Measurements from ENCODE around the gene CDX2. TPM values are rescaled to one million over a fixed set of nuclear protein-coding genes. Genes with fewer than 3 reads are reported as not detected.
"Not testable (repeated sequence)": the region's sequence is repeated elsewhere in the genome, so short reads cannot be mapped to it uniquely, and the experiment has no call there.

CDX2 gene
- total RNA-seq, 2 experiments from 2014 or later = not detected

GRCh38 chr13:27971776-27972477, 2.8 kb upstream of the CDX2 start:
- Mint-ChIP-seq H3K27me3 (peaks cover 98% of the 10 kb centered on the region), H3K4me1 (peaks cover 20% of the 10 kb centered on the region), H3K9me3 (no peaks in the 10 kb centered on the region), H3K27ac (no peak overlapping the region), H3K4me3 (no peak overlapping the region), H3K36me3 (no peaks in the 10 kb centered on the region)
- DNase-seq = no peak

DNA sequence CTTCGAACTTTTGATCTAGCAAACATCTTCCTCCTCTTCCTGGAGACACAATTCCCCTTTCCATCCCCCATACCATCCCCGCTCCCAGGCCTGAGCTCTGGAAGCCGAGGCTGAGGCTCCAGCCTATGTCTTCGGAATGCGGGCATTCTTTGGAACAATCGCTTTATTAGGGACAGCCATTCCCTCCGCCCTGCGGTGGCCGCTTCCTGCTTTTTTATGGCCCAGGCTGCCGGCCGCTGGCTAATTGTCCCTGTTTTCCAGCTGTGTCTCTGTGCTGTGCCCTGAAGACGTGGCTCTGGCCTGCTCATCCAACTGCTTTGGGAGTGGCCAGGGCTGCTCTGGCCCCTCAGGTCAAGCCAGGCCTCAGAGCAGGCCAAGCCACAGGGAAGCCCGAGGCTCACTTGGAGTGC, 2.1 kb upstream of the CDX2 start:
- no peak for DNase-seq
- Mint-ChIP-seq H3K4me3 (no peak overlapping the region), H3K4me1 (peaks cover 20% of the 10 kb centered on the region), H3K36me3 (no peaks in the 10 kb centered on the region), H3K9me3 (no peaks in the 10 kb centered on the region), H3K27me3 (peaks cover 98% of the 10 kb centered on the region), H3K27ac (no peak overlapping the region)

- Mint-ChIP-seq H3K4me1 (peaks cover 19% of the 10 kb centered on the region), H3K27me3 (peaks cover 98% of the 10 kb centered on the region), H3K36me3 (no peaks in the 10 kb centered on the region), H3K9me3 (no peaks in the 10 kb centered on the region), H3K4me3 (no peak overlapping the region), H3K27ac (no peak overlapping the region)
- no peak for DNase-seq
Measured at GRCh38 chr13:27970382-27971235, 1.5 kb upstream of the CDX2 start.

GRCh38 chr13:27969866-27970229, 733 bp upstream of the CDX2 start:
- DNase-seq = no peak
- Mint-ChIP-seq H3K27me3 (peaks cover 98% of the 10 kb centered on the region), H3K9me3 (no peaks in the 10 kb centered on the region), H3K36me3 (no peaks in the 10 kb centered on the region), H3K4me3 (no peak overlapping the region), H3K27ac (no peak overlapping the region), H3K4me1 (peaks cover 14% of the 10 kb centered on the region)

GRCh38 chr13:27968316-27969081, 616 bp downstream of the CDX2 start:
- no peaks in the 10 kb centered on the region for H3K9me3 Mint-ChIP-seq
- peaks cover 97% of the 10 kb centered on the region for H3K27me3 Mint-ChIP-seq
- H3K4me3 Mint-ChIP-seq = peak overlapping the region; percentile 42
- H3K27ac Mint-ChIP-seq = no peak overlapping the region
- H3K36me3 Mint-ChIP-seq = no peaks in the 10 kb centered on the region
- DNase-seq = no peak
- H3K4me1 Mint-ChIP-seq = peaks cover 14% of the 10 kb centered on the region

DNA sequence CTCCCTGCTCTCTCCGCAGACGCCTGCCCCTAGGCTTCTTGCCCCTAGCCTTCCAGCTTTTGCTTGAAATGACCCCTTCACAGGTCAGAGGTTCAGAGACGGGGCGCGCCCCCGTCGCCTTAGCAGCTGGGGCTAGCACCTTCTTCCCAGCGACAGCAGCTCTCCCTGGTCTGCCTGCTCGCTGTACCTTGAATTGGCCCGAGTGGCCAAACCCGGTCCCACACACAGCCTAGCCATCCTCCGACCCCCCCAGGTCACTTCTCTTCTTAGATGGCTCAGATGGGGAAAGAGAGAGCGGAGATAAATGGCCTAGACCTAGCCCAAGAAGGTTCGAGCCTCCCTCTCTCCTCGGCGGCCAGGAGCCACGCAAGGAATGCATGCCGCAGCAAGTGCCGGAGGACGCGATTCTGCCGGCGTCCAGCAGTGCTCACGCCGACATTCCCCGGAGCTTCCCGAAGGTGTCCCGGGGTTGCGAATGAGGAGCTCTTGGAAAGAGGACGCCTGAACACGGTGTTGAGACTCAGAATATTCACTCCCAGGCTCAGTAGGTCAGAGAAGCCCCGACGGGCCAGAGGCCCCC, 1.3 kb downstream of the CDX2 start:
- Mint-ChIP-seq H3K4me1 (peaks cover 14% of the 10 kb centered on the region), H3K36me3 (no peaks in the 10 kb centered on the region), H3K27ac (no peak overlapping the region), H3K4me3 (peak overlapping the region; percentile 22), H3K9me3 (no peaks in the 10 kb centered on the region), H3K27me3 (peaks cover 96% of the 10 kb centered on the region)
- no peak for DNase-seq

DNA sequence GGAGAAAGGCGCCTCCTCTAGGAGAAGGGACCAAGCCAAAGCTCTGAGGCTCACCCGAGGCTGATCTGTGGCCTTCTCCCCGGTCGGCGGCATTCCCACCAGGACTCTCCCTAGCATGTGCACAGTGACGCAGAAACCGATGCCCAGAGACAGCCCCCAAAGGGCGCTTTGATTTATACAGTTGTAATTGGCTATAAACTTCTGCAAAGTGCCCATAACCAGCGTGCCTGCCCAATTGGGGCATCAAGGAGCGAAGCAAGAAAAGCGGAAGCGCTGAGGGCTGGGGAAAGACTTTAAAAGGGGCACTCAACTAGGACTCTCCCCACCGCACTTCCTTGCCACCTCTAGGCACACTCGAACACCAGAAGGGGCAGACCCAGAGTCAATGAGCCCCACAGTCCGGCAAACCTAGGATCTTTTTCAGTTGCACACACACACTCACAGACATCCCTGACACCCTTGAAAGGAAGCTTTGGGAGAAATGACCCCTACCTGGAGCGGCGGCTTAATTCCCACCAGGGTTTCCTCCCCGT, 1.8 kb downstream of the CDX2 start:
- DNase-seq = no peak
- Mint-ChIP-seq H3K9me3 (no peaks in the 10 kb centered on the region), H3K36me3 (no peaks in the 10 kb centered on the region), H3K27me3 (peaks cover 95% of the 10 kb centered on the region), H3K4me1 (peaks cover 14% of the 10 kb centered on the region), H3K27ac (no peak overlapping the region), H3K4me3 (no peak overlapping the region)

DNA sequence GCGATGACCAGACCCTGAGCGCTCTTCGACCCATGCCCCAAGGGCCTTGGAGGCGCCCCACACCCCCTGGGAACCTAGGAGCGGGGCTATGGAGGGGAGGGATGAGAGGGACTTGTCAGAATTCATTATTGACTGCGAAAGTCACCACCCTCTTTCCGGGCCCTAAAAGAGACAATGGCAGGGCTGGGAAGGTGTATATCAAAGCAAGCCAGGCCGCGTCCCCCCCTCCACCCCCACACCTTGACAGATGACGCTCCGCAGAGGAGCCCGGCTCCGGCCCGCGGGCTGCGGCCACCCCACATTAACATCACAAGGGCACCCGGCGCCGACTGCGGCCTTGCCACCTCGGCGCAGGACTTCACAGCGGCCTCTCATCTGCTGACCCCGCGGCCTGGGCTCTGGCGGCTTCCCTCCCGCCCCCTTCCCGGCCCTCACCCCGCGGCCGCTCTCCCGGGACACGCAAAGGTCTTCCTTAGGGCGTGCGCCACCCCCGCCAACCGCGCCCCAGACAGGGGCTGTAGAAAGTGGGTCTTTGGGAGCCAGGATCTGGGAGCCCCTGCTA, 2.4 kb downstream of the CDX2 start:
- peaks cover 14% of the 10 kb centered on the region for H3K4me1 Mint-ChIP-seq
- peaks cover 97% of the 10 kb centered on the region for H3K27me3 Mint-ChIP-seq
- no peaks in the 10 kb centered on the region for H3K36me3 Mint-ChIP-seq
- H3K27ac Mint-ChIP-seq = no peak overlapping the region
- H3K9me3 Mint-ChIP-seq = no peaks in the 10 kb centered on the region
- H3K4me3 Mint-ChIP-seq = no peak overlapping the region
- no peak for DNase-seq

GRCh38 chr13:27965740-27966640, 3.1 kb downstream of the CDX2 start:
- H3K27me3 Mint-ChIP-seq = peaks cover 97% of the 10 kb centered on the region
- H3K4me1 Mint-ChIP-seq = peaks cover 17% of the 10 kb centered on the region
- H3K4me3 Mint-ChIP-seq = no peak overlapping the region
- H3K9me3 Mint-ChIP-seq = no peaks in the 10 kb centered on the region
- H3K36me3 Mint-ChIP-seq = no peaks in the 10 kb centered on the region
- no peak overlapping the region for H3K27ac Mint-ChIP-seq
- no peak for DNase-seq

- no peak for DNase-seq
- H3K9me3 Mint-ChIP-seq = no peaks in the 10 kb centered on the region
- H3K4me1 Mint-ChIP-seq = peaks cover 17% of the 10 kb centered on the region
- H3K36me3 Mint-ChIP-seq = no peaks in the 10 kb centered on the region
- H3K27me3 Mint-ChIP-seq = peaks cover 95% of the 10 kb centered on the region
- no peak overlapping the region for H3K4me3 Mint-ChIP-seq
- no peak overlapping the region for H3K27ac Mint-ChIP-seq
Measured at GRCh38 chr13:27965343-27965739, 3.8 kb downstream of the CDX2 start.

DNA sequence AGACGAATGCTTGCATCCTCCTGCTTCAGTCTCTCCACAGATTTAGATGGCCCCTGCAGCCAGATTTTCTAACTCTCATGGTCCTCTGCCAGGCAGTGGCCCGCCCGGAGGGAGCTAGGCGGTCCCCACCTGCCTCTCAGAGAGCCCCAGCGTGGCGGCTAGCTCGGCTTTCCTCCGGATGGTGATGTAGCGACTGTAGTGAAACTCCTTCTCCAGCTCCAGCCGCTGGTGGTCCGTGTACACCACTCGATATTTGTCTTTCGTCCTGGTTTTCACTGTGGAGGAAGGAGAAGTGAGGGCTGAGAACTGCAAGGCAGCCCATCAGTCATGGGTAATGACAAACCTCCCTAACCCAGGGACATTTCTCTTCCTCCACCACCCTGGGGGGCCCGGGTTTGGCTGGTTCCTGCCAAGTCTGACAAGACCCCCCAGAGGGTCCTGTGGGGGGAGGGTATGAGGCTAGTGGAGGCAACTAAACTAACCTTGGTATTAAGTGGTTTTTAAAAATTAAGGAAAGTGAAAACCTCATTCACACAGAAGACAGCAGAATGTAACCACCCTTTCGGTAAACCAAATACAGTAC, 4.3 kb downstream of the CDX2 start:
- H3K36me3 Mint-ChIP-seq = no peaks in the 10 kb centered on the region
- no peak for DNase-seq
- peaks cover 95% of the 10 kb centered on the region for H3K27me3 Mint-ChIP-seq
- no peaks in the 10 kb centered on the region for H3K9me3 Mint-ChIP-seq
- H3K4me1 Mint-ChIP-seq = peaks cover 19% of the 10 kb centered on the region
- no peak overlapping the region for H3K27ac Mint-ChIP-seq
- no peak overlapping the region for H3K4me3 Mint-ChIP-seq

DNA sequence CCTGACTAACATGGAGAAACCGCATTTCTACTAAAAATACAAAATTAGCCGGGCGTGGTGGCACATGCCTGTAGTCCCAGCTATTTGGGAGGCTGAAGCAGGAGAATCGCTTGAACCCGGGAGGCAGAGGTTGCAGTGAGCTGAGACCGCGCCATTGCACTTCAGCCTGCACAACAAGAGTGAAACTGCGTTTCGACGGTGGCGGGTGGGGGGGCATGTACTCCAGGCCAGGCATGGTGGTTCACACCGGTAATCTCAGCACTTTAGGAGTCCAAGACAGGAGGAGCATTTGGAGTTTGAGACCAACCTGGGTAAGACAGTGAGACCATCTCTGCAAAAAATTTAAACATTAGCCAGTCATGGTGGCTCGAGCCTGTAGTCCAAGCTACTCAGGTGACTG, 4.9 kb downstream of the CDX2 start:
- not testable (repeated sequence) for H3K4me3 Mint-ChIP-seq, DNase-seq, H3K9me3 Mint-ChIP-seq, H3K27ac Mint-ChIP-seq, H3K36me3 Mint-ChIP-seq
- Mint-ChIP-seq H3K27me3 (peaks cover 95% of the 10 kb centered on the region), H3K4me1 (peaks cover 15% of the 10 kb centered on the region)

GRCh38 chr13:27963491-27963890, 5.6 kb downstream of the CDX2 start:
- H3K36me3 Mint-ChIP-seq = no peaks in the 10 kb centered on the region

More at GRCh38 chr13:27963491-27963890, 5.6 kb downstream of the CDX2 start:
- Mint-ChIP-seq H3K4me1 (peaks cover 13% of the 10 kb centered on the region), H3K27ac (no peak overlapping the region), H3K9me3 (no peaks in the 10 kb centered on the region), H3K4me3 (no peak overlapping the region), H3K27me3 (peaks cover 95% of the 10 kb centered on the region)
- no peak for DNase-seq
